NK-92 (cell line): Measurements from ENCODE around the gene ENPP1.

ENCODE experiments used
- DNase-seq: peaks from one replicate; lab custom pipeline; 2025; ENCODE audit not compliant: unreplicated experiment; lab: John Stamatoyannopoulos, UW

The ENPP1 gene

DNA sequence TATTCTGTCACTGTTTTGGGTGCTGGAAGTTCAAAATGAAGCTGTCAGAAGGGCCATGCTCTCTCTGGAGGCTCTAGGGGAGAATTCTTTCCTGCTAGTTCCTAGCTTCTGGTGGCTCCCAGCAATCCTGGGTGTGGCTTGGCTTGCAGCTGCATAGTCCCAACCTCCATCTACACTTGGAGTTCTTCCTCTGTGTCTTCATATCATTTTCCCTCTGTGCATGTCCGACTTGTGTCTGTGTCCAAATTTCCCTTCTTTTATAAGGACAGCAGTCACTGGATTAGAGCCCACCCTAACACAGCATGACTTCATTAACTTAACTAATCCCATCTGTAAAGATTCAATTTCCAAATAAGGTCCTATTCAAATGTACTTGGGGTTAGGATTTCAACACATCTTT lies 23.3 kb upstream of the ENPP1 start:
- DNase-seq: no peak

GRCh38 chr6:131787079-131787478 lies 20.7 kb upstream of the ENPP1 start:
- no peak for DNase-seq

GRCh38 chr6:131787766-131788712 lies 19.8 kb upstream of the ENPP1 start:
- no peak for DNase-seq

DNA sequence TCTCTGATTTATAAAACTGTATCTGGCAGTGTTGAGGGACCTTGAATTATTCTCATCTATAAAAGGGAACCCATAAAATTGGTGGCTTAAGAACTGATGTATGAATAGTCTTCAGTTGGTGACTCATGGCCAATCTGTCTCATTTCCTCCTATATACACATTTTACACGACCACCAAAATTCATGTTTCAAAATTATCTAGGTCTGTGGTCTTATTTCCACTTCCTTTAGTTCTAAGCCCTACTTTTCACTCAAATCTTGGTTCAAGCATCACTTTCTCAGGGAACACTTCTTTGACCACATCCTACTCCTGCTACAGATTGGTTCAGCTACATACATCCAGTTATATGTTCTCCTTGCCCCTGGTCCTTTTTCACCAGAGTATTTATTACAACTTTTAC lies 18.6 kb upstream of the ENPP1 start:
- DNase-seq: no peak

DNA sequence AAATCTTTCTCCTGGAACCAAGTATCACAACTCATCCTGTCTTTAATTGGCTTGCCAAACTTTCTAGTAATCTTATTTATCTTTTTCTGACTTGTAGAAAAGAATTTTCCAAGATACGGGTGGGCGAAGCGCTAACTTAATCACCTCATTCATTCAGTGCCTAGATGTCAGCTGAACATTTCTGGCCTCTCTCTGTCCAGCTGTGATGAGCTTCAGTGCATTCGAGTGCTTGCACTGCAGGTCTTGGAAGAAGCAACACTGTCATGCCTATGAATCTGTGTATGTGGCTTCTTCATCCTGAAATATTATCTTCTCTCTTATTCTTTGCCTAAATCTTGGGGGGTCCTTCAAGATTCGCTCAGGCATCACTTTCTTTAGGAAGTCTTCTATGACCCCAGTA lies 16.3 kb upstream of the ENPP1 start:
- no peak for DNase-seq

- no peak for DNase-seq
These were observed 15.7 kb upstream of the ENPP1 start for GRCh38 chr6:131792091-131792496.

DNA sequence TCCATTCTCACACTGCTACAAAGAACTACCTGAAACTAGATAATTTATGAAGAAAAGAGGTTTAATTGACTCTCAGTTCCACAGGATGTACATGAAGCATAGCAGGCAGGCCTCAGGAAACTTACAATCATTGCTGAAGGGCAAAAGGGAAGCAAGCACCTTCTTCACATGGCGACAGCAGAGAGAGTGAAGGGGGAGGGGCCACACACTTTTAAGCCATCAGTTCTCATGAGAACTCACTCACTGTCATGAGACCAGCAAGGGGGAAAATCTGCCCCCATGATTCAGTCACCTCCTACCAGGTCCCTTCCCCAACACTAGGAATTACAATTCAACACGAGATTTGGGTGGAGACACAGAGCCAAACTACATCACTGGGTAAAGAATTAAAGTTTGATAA lies 12.5 kb upstream of the ENPP1 start:
- DNase-seq: no peak

DNA sequence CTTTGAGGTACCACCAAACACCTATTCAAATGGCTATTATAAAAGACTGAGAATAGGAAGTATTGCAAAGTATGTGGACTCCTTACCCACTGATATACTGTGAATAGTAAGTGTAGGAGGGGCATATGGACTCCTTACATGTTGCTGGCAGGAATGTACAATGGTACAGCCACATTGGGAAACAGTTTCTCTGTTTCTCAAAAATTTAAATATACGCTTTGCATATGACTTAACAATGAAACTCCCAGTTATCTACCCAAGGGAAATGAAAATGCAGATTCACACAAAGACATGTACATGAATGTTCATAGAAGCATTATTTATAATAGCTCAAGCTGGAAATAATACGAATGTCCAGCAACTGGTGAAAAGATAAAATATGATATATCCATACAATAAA lies 5.5 kb upstream of the ENPP1 start:
- no peak for DNase-seq

- no peak for DNase-seq
These were observed 4.6 kb upstream of the ENPP1 start for GRCh38 chr6:131803007-131803769.

GRCh38 chr6:131804131-131804530 lies 3.7 kb upstream of the ENPP1 start:
- DNase-seq: no peak

- DNase-seq: no peak
These were observed 538 bp upstream of the ENPP1 start for GRCh38 chr6:131807321-131807643.

DNA sequence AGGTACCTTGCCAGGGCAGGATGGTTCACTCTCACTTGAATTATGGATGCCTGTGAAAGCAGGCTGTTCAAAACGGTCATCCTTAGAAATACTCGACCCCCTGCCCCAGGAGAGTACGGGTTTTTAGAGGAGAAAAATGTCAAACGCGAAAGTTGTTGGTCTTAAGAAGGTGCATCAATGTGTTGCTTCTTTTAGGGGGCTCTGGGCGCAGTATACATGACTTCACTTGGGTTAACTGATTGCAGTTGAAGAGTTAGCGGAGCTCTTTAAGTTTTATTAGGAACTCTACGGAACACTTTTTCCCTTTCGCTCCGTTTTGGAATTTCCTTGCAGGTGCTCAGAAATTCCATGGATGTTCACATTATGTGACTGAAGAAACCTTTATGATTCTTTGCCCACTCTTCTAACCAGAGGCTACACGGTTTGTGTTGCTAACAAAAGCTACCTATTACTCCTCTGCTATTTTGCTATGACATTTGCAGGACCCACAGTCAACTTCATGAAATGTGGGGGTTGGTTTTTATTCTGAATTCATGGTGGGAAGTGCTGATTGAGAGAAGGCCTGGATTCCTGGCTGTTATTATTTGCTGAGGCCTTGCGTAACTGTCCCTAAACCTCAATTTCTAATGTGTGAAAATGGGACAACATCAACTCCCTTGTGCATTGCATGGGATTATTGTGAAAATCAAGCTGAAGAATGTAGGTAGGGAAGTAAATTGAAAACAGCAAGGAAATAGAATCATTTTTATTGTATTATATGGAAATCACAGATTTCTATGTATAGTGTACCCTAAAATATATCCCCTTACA lies 845 bp downstream of the ENPP1 start:
- DNase-seq: no peak

DNA sequence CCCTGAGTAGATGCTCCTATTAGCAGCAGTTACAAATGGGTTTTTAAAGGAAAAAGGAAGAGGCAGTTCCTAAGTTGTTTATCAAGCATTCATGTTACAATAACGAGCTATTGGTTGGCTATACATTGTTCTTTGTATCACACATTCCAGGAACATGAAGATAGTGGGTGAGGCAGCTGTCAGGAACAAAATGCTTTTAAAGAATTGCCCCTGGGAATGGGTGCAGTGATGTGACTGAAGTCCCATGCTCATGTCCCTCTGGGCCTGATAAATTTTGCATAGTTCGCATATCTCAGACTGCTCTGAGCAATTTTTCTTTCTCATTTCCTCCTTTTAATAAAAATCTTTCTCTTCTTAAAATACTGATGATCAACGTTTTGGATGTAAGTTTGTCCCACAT lies 3.7 kb downstream of the ENPP1 start:
- DNase-seq: no peak

- no peak for DNase-seq
These were observed 6.2 kb downstream of the ENPP1 start for GRCh38 chr6:131813991-131814390.

DNA sequence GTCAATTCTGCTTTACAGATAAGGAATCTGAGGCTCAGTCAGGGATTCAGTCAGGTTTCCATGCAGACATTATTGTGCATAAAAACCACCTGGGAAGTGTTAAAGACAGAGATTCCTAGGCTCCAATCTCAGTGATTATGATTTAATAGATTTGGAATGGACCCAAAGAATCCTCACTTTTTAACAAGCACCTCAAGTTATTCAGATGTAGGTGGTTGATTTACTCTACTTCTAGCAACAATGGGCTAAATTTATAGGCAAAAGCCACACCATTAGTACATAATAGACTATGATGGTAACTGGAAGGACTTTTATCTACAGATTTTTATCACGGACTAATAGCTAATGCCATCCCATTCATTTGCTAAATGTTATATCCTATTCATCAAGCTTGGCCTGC lies 9.0 kb downstream of the ENPP1 start:
- DNase-seq: no peak

- no peak for DNase-seq
These were observed 11.8 kb downstream of the ENPP1 start for GRCh38 chr6:131819572-131820124.

GRCh38 chr6:131821010-131821807 lies 13.4 kb downstream of the ENPP1 start:
- no peak for DNase-seq

- DNase-seq: no peak
These were observed 14.3 kb downstream of the ENPP1 start for GRCh38 chr6:131822119-131822518.

DNA sequence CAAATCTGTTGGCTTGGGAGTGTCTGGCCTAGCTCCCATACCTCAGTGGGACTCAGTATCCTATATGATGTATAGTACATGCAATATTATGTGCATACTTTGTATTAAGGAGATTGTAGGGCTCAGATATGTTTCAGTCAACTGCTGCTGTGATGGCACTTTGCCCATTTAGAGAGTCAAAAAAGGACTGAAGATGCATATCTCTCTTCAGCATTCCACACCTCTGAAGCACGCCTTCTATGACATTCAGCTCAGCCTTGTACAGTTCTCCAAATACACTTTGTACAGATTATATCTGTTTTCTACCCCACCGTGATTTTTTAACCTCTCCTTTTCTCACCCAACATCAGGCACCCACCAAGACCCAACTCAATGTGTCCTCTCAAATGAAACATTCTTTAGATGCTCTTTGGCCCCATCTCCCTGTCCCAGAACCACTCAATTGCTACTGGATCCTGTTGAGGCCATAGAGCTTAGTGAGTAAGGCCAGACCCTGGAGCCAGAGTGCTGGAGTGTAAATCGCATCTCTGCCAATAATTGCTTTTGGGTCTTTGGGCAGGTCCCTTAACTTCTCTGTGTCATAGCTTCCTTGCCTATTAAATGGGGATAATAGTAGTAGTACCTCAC lies 15.6 kb downstream of the ENPP1 start:
- no peak for DNase-seq

GRCh38 chr6:131825946-131826345 lies 18.1 kb downstream of the ENPP1 start:
- no peak for DNase-seq
